HCT116 (cell line): ENCODE results near the gene TSSK6. TPM values are rescaled to one million over a fixed set of nuclear protein-coding genes. Genes with fewer than 3 reads are reported as not detected.

ENCODE experiments used
- ATAC-seq: fragments of 200-7000 bp; cut with Tn5 transposase; 2 replicates; pipeline ENCODE4 v1.9.1; 2020; ENCODE audit warnings: mild to moderate bottlenecking, moderate library complexity
- BruUV-seq: library from RNA; stranded (reverse); fragments of 400-500 nt; replicated peaks from 2 replicates; lab custom pipeline; 2021; lab: Mats Ljungman, UMichigan
- CTCF ChIA-PET: fragments of 300-600 bp; sonication (Branson Sonifier 250); formaldehyde crosslinking; loops from one replicate; lab custom pipeline; 2021; ENCODE audit warnings: antibody characterized with exemption; lab: Charles Lee
- POLR2A ChIA-PET: fragments of 300-600, 350-600 bp; sonication (Branson Sonifier 250); formaldehyde crosslinking; loops from one replicate; lab custom pipeline; 2021; ENCODE audit warnings: antibody characterized with exemption; lab: Charles Lee
- RAD21 ChIA-PET, 2 experiments: fragments of 300-600 bp; sonication (Branson Sonifier 250); formaldehyde crosslinking; loops; one replicate each; lab custom pipeline; 2023; ENCODE audit warnings: low total read pairs in 2 of 2; ENCODE audit not compliant: uncharacterized antibody in 2 of 2, unreplicated experiment in 2 of 2, low non-redundant PET in 1 of 2; lab: Charles Lee
- DNase-seq: peaks from one replicate; pipeline ENCODE4 v3.0.0-alpha.2; 2010; ENCODE audit warnings: low read depth, low spot score
- H2AFZ ChIP-seq: fragments of 200-600 bp; shearing (Covaris generic), sonication (generic); 2 replicates; pipeline ENCODE4 v1.6.1; 2017; ENCODE audit warnings: low read depth, mixed run types, mixed read lengths, antibody characterized with exemption, low read length; ENCODE audit not compliant: poor library complexity, severe bottlenecking
- H3K27ac ChIP-seq: 2 replicates; pipeline ENCODE4 v1.5.1; 2012; ENCODE audit warnings: low read depth, low read length
- H3K27me3 ChIP-seq: fragments of 200-600 bp; sonication (generic); 2 replicates; pipeline ENCODE4 v1.6.1; 2016; ENCODE audit warnings: mixed run types, low read length, mixed read lengths; ENCODE audit not compliant: insufficient read depth
- H3K36me3 ChIP-seq, 2 experiments: fragments of 200-500 bp in 1 of 2; fragments of 200-600 bp in 1 of 2; sonication (Bioruptor generic) in 1 of 2; sonication (generic) in 1 of 2; 2 replicates each; pipeline versions ENCODE4 v1.5.1 to v1.6.1; 2014 to 2016; ENCODE audit warnings: low read length in 2 of 2, inconsistent platforms in 1 of 2, mixed read lengths in 1 of 2, mixed run types in 1 of 2; ENCODE audit not compliant: insufficient read depth in 2 of 2, control insufficient read depth in 1 of 2
- H3K4me1 ChIP-seq, 2 experiments: fragments of 200-600 bp in 1 of 2; sonication (generic) in 1 of 2; 2 replicates each; pipeline versions ENCODE4 v1.5.1 to v1.6.1; 2012 to 2017; ENCODE audit warnings: low read length in 2 of 2, inconsistent platforms in 1 of 2, mild to moderate bottlenecking in 1 of 2, mixed read lengths in 1 of 2, mixed run types in 1 of 2, moderate library complexity in 1 of 2; ENCODE audit not compliant: insufficient read depth in 2 of 2, control insufficient read depth in 1 of 2
- H3K4me2 ChIP-seq: fragments of 200-600 bp; sonication (generic); 2 replicates; pipeline ENCODE4 v1.6.1; 2017; ENCODE audit warnings: mixed run types, low read length, mixed read lengths
- H3K4me3 ChIP-seq, 2 experiments: fragments of 200-600 bp in 1 of 2; sonication (generic) in 1 of 2; replicated peaks in 1 of 2; 2 replicates each; pipeline ENCODE4 v1.5.1; 2011 to 2016; ENCODE audit warnings: low read length in 2 of 2, control low read depth in 1 of 2, low read depth in 1 of 2, mild to moderate bottlenecking in 1 of 2, mixed read lengths in 1 of 2, mixed run types in 1 of 2
- H3K79me2 ChIP-seq: fragments of 200-600 bp; sonication (generic); 2 replicates; pipeline ENCODE4 v1.6.1; 2017; ENCODE audit warnings: mild to moderate bottlenecking, mixed run types, low read length, moderate library complexity, mixed read lengths; ENCODE audit not compliant: insufficient read depth
- H3K9ac ChIP-seq: fragments of 200-600 bp; sonication (generic); 2 replicates; pipeline ENCODE4 v1.6.1; 2016; ENCODE audit warnings: low read length, mixed read lengths
- H3K9me2 ChIP-seq: fragments of 200-600 bp; sonication (generic), shearing (Covaris generic); 2 replicates; pipeline ENCODE4 v1.6.1; 2017; ENCODE audit warnings: mixed run types, mild to moderate bottlenecking, moderate library complexity; ENCODE audit not compliant: insufficient read depth
- H3K9me3 ChIP-seq, 2 experiments: fragments of 200-500 bp in 1 of 2; fragments of 200-600 bp in 1 of 2; sonication (Bioruptor generic) in 1 of 2; sonication (generic) in 1 of 2; 2 replicates each; pipeline ENCODE4 v1.6.1; 2014 to 2017; ENCODE audit warnings: low read length in 2 of 2, mixed read lengths in 2 of 2, inconsistent platforms in 1 of 2, low read depth in 1 of 2, mild to moderate bottlenecking in 1 of 2, mixed run types in 1 of 2, moderate library complexity in 1 of 2; ENCODE audit not compliant: control insufficient read depth in 1 of 2, insufficient read depth in 1 of 2
- H4K20me1 ChIP-seq: fragments of 200-600 bp; sonication (generic), shearing (Covaris generic); 2 replicates; pipeline ENCODE4 v1.6.1; 2017; ENCODE audit warnings: mixed run types, mild to moderate bottlenecking, moderate library complexity; ENCODE audit not compliant: insufficient read depth
- CEBPB ChIP-seq: IDR thresholded peaks from 2 replicates; pipeline ENCODE4 v1.6.1; 2012; ENCODE audit warnings: low read depth
- EZH2 ChIP-seq: fragments of 200-600 bp; sonication (generic); IDR thresholded peaks from 2 replicates; pipeline ENCODE4 v1.6.1; 2017; ENCODE audit warnings: antibody characterized with exemption, mixed run types
- POLR2A ChIP-seq: IDR thresholded peaks from 2 replicates; pipeline ENCODE4 v1.7.0; 2011; ENCODE audit warnings: borderline replicate concordance; ENCODE audit not compliant: insufficient read depth, insufficient read length; ENCODE audit errors: extremely low read depth
- POLR2AphosphoS5 ChIP-seq: IDR thresholded peaks from 2 replicates; pipeline ENCODE4 v1.6.1; 2011; ENCODE audit warnings: mild to moderate bottlenecking, low read depth, low read length, moderate library complexity
- RAD21 ChIP-seq: IDR thresholded peaks from 2 replicates; pipeline ENCODE4 v1.6.1; 2012; ENCODE audit warnings: low read depth, mild to moderate bottlenecking
- SP1 ChIP-seq: IDR thresholded peaks from 2 replicates; pipeline ENCODE4 v1.6.1; 2012; ENCODE audit warnings: low read depth
- TCF7L2 ChIP-seq: IDR thresholded peaks from 2 replicates; pipeline ENCODE4 v1.7.0; 2011; ENCODE audit warnings: borderline replicate concordance, inconsistent platforms; ENCODE audit not compliant: insufficient read depth, insufficient read length; ENCODE audit errors: extremely low read depth
- YY1 ChIP-seq: IDR thresholded peaks from 2 replicates; pipeline ENCODE4 v1.6.1; 2011; ENCODE audit warnings: low read length, low read depth, moderate library complexity, mild to moderate bottlenecking; ENCODE audit not compliant: insufficient replicate concordance; ENCODE audit errors: extremely low read depth
- ZFX ChIP-seq: fragments of 450-650 bp; IDR thresholded peaks from 2 replicates; pipeline ENCODE4 v1.6.1; 2017
- ZNF274 ChIP-seq: fragments of 200-500 bp; sonication (Bioruptor generic); IDR thresholded peaks from 2 replicates; pipeline ENCODE4 v1.6.1; 2014; ENCODE audit warnings: mild to moderate bottlenecking, low read depth, low read length, inconsistent platforms
- intact Hi-C: fragments of 100-400 bp; cut with micrococcal nuclease; formaldehyde crosslinking; loops from 2 replicates; pipeline ENCODE4 v1.10.0; 2022
- total RNA-seq: library from RNA; stranded (reverse); gene quantifications from one replicate; pipeline ENCODE4 v1.2.1, GENCODE V29; 2021; ENCODE audit not compliant: unreplicated experiment
- TF ChIP-seq, protein P1 (sequence below): IDR thresholded peaks from 2 replicates; pipeline ENCODE4 v1.6.1; 2012; ENCODE audit warnings: low read depth
- TF ChIP-seq, protein P2 (sequence below): IDR thresholded peaks from 2 replicates; pipeline ENCODE4 v1.6.1; 2011; ENCODE audit warnings: mild to moderate bottlenecking, low read length, moderate library complexity; ENCODE audit not compliant: insufficient replicate concordance; ENCODE audit errors: extremely low read depth
- TF ChIP-seq, protein P3 (sequence below), 3 experiments: fragments of 200-600 bp in 1 of 3; sonication (generic) in 1 of 3; IDR thresholded peaks in 2 of 3; conservative IDR thresholded peaks in 1 of 3; 2 replicates each; pipeline ENCODE4 v1.5.1; 2012 to 2017; ENCODE audit warnings: low read depth in 2 of 3, low read length in 2 of 3, antibody characterized with exemption in 1 of 3, borderline replicate concordance in 1 of 3, control low read depth in 1 of 3, mild to moderate bottlenecking in 1 of 3, mixed read lengths in 1 of 3, mixed run types in 1 of 3, moderate library complexity in 1 of 3; ENCODE audit not compliant: insufficient read depth in 1 of 3
- TF ChIP-seq, protein P4 (sequence below): IDR thresholded peaks from 2 replicates; pipeline ENCODE4 v1.6.1; 2012

The TSSK6 gene
- total RNA-seq, 1 experiment from 2014 or later, result 4.1 TPM

DNA sequence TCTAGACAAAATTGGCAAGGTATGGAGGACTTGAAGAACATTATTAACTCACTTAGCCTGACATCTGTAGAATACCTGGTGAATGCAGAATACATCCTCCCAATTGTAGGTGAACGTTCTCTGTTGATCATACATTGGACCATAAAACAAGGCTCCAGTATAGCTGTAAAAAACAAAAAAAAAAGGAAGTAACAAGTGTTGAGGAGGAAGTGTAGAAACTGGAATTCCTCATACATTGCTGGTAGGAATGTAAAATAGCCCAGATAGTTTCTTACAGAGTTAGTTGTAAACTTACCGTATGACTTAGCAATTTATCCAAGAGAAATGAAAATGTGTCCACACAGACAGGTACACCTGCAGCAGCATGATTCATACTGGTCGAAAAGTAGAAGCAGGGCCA, 44.8 kb downstream of the TSSK6 start:
- POLR2A ChIA-PET, result no interaction called here
- peaks cover 8 to 44% of the 10 kb centered on the region in 2 experiments for H3K36me3 ChIP-seq
- H3K9me3 ChIP-seq, result peaks cover 13 to 21% of the 10 kb centered on the region in 2 experiments; a peak in 3 of 4 replicates
- H3K27me3 ChIP-seq, result no peaks in the 10 kb centered on the region
- H3K4me2 ChIP-seq, result no peak overlapping the region
- no peak overlapping the region for H2AFZ ChIP-seq
- CTCF ChIA-PET, result no interaction called here
- H3K4me3 ChIP-seq, result no peak overlapping the region
- BruUV-seq, result no TSS peak
- RAD21 ChIA-PET, result no interaction called here
- no peak overlapping the region for H3K27ac ChIP-seq
- no peaks in the 10 kb centered on the region for H3K4me1 ChIP-seq
- no peak for DNase-seq
- no peak for ATAC-seq
- no peaks in the 10 kb centered on the region for H3K9me2 ChIP-seq
- TF ChIP-seq ZNF274 (no peak), CEBPB (no peak), POLR2A (no peak), SP1 (no peak), RAD21 (no peak), ZFX (no peak), EZH2 (no peak), TCF7L2 (no peak), YY1 (no peak), POLR2AphosphoS5 (no peak)
- TF ChIP-seq, protein P1, sequence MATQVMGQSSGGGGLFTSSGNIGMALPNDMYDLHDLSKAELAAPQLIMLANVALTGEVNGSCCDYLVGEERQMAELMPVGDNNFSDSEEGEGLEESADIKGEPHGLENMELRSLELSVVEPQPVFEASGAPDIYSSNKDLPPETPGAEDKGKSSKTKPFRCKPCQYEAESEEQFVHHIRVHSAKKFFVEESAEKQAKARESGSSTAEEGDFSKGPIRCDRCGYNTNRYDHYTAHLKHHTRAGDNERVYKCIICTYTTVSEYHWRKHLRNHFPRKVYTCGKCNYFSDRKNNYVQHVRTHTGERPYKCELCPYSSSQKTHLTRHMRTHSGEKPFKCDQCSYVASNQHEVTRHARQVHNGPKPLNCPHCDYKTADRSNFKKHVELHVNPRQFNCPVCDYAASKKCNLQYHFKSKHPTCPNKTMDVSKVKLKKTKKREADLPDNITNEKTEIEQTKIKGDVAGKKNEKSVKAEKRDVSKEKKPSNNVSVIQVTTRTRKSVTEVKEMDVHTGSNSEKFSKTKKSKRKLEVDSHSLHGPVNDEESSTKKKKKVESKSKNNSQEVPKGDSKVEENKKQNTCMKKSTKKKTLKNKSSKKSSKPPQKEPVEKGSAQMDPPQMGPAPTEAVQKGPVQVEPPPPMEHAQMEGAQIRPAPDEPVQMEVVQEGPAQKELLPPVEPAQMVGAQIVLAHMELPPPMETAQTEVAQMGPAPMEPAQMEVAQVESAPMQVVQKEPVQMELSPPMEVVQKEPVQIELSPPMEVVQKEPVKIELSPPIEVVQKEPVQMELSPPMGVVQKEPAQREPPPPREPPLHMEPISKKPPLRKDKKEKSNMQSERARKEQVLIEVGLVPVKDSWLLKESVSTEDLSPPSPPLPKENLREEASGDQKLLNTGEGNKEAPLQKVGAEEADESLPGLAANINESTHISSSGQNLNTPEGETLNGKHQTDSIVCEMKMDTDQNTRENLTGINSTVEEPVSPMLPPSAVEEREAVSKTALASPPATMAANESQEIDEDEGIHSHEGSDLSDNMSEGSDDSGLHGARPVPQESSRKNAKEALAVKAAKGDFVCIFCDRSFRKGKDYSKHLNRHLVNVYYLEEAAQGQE, result no peak
- TF ChIP-seq, protein P2, sequence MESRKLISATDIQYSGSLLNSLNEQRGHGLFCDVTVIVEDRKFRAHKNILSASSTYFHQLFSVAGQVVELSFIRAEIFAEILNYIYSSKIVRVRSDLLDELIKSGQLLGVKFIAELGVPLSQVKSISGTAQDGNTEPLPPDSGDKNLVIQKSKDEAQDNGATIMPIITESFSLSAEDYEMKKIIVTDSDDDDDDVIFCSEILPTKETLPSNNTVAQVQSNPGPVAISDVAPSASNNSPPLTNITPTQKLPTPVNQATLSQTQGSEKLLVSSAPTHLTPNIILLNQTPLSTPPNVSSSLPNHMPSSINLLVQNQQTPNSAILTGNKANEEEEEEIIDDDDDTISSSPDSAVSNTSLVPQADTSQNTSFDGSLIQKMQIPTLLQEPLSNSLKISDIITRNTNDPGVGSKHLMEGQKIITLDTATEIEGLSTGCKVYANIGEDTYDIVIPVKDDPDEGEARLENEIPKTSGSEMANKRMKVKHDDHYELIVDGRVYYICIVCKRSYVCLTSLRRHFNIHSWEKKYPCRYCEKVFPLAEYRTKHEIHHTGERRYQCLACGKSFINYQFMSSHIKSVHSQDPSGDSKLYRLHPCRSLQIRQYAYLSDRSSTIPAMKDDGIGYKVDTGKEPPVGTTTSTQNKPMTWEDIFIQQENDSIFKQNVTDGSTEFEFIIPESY, result no peak
- TF ChIP-seq, protein P3, sequence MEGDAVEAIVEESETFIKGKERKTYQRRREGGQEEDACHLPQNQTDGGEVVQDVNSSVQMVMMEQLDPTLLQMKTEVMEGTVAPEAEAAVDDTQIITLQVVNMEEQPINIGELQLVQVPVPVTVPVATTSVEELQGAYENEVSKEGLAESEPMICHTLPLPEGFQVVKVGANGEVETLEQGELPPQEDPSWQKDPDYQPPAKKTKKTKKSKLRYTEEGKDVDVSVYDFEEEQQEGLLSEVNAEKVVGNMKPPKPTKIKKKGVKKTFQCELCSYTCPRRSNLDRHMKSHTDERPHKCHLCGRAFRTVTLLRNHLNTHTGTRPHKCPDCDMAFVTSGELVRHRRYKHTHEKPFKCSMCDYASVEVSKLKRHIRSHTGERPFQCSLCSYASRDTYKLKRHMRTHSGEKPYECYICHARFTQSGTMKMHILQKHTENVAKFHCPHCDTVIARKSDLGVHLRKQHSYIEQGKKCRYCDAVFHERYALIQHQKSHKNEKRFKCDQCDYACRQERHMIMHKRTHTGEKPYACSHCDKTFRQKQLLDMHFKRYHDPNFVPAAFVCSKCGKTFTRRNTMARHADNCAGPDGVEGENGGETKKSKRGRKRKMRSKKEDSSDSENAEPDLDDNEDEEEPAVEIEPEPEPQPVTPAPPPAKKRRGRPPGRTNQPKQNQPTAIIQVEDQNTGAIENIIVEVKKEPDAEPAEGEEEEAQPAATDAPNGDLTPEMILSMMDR (IDR thresholded peaks at IDR 0.05 in 2 of 3, conservative IDR thresholded peaks at IDR 0.05 in 1 of 3; ENCODE audit: borderline replicate concordance in 1 of 3, insufficient read depth in 1 of 3, low read depth in 2 of 3, low read length in 2 of 3), result no peak
- TF ChIP-seq, protein P4, sequence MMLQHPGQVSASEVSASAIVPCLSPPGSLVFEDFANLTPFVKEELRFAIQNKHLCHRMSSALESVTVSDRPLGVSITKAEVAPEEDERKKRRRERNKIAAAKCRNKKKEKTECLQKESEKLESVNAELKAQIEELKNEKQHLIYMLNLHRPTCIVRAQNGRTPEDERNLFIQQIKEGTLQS, result no peak
- intact Hi-C loops, result no loop called here
- H4K20me1 ChIP-seq, result 0 out of 2 replicates have a peak, but pooled peaks cover 2% of the 10 kb centered on the region
- no peak overlapping the region for H3K9ac ChIP-seq
- peaks cover 98% of the 10 kb centered on the region for H3K79me2 ChIP-seq
